Activated CD4-positive, alpha-beta T cell treated with anti-CD3 and anti-CD28 coated beads, Interleukin-2, amount 10 ng/mL, durations not matched to agents 24 days and 14 days (primary cell): Measurements from ENCODE around the gene PCDHGA12. TPM values are rescaled to one million over a fixed set of nuclear protein-coding genes. Genes with fewer than 3 reads are reported as not detected.

Source experiments
- DNase-seq: peaks from one replicate; pipeline ENCODE4 v3.0.0; 2022
- H3K27ac Mint-ChIP-seq: one replicate; pipeline ENCODE4 v1.8.0; 2022; ENCODE audit warnings: mild to moderate bottlenecking, mixed read lengths
- H3K27me3 Mint-ChIP-seq: one replicate; pipeline ENCODE4 v1.8.0; 2022; ENCODE audit warnings: mixed read lengths
- H3K36me3 Mint-ChIP-seq: one replicate; pipeline ENCODE4 v1.8.0; 2022; ENCODE audit warnings: low read depth, mild to moderate bottlenecking, mixed read lengths
- H3K4me1 Mint-ChIP-seq: one replicate; pipeline ENCODE4 v1.8.0; 2021; ENCODE audit warnings: mixed read lengths
- H3K4me3 Mint-ChIP-seq: one replicate; pipeline ENCODE4 v1.8.0; 2022; ENCODE audit warnings: mild to moderate bottlenecking, moderate library complexity, mixed read lengths
- H3K9me3 Mint-ChIP-seq: one replicate; pipeline ENCODE4 v1.8.0; 2021; ENCODE audit warnings: mixed read lengths
- intact Hi-C: fragments of 100-400 bp; cut with micrococcal nuclease; formaldehyde crosslinking; loops from one replicate; pipeline ENCODE4 v1.15.1; 2023
- total RNA-seq: library from RNA; stranded (reverse); gene quantifications from 2 replicates; pipeline ENCODE4 v1.2.3, GENCODE V29; 2022

PCDHGA12 gene
- total RNA-seq, 1 donor from 2014 or later: 0.16 TPM

GRCh38 chr5:141439411-141440141 lies 9.3 kb downstream of the PCDHGA12 start:
- no peak overlapping the region for H3K27ac Mint-ChIP-seq
- intact Hi-C loops: no loop called here
- DNase-seq: no peak
- no peak overlapping the region for H3K4me3 Mint-ChIP-seq
- no peaks in the 10 kb centered on the region for H3K36me3 Mint-ChIP-seq
- peaks cover 5% of the 10 kb centered on the region for H3K27me3 Mint-ChIP-seq
- no peaks in the 10 kb centered on the region for H3K4me1 Mint-ChIP-seq
- peaks cover 4% of the 10 kb centered on the region for H3K9me3 Mint-ChIP-seq

DNA sequence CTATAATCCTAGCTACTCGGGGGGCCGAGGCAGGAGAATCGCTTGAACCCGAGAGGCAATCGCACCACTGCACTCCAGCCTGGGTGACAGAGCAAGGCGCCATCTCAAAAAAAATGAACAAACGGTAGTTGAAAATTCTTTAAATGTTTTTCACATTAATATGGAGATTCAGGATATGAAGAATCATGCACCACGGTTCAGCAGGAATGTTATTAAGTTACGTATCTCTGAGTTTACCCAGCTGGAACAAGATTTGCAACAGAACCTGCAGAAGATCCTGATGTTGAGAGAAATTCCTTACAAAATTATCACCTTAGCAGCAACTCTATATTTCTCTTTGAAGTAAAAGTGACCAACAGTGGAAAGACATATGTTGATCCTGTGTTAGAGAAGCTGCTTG lies 10.0 kb downstream of the PCDHGA12 start:
- H3K36me3 Mint-ChIP-seq: no peaks in the 10 kb centered on the region

GRCh38 chr5:141441571-141442170 lies 11.4 kb downstream of the PCDHGA12 start:
- peaks cover 6% of the 10 kb centered on the region for H3K9me3 Mint-ChIP-seq
- no peaks in the 10 kb centered on the region for H3K36me3 Mint-ChIP-seq
- intact Hi-C loops: no loop called here
- H3K4me3 Mint-ChIP-seq: no peak overlapping the region
- H3K27ac Mint-ChIP-seq: no peak overlapping the region
- DNase-seq: no peak
- H3K4me1 Mint-ChIP-seq: no peaks in the 10 kb centered on the region
- H3K27me3 Mint-ChIP-seq: peaks cover 9% of the 10 kb centered on the region

More for the DNA sequence above, 10.0 kb downstream of the PCDHGA12 start:
- no peak for DNase-seq
- H3K4me3 Mint-ChIP-seq: no peak overlapping the region
- peaks cover 6% of the 10 kb centered on the region for H3K9me3 Mint-ChIP-seq
- H3K27ac Mint-ChIP-seq: no peak overlapping the region
- intact Hi-C loops: no loop called here
- no peaks in the 10 kb centered on the region for H3K4me1 Mint-ChIP-seq
- H3K27me3 Mint-ChIP-seq: peaks cover 8% of the 10 kb centered on the region

- no peaks in the 10 kb centered on the region for H3K4me1 Mint-ChIP-seq
- H3K27ac Mint-ChIP-seq: no peak overlapping the region
- no peak overlapping the region for H3K4me3 Mint-ChIP-seq
- peaks cover 4% of the 10 kb centered on the region for H3K9me3 Mint-ChIP-seq
- H3K36me3 Mint-ChIP-seq: no peaks in the 10 kb centered on the region
- intact Hi-C loops: no loop called here
- no peak for DNase-seq
- H3K27me3 Mint-ChIP-seq: peaks cover 7% of the 10 kb centered on the region
Measured at GRCh38 chr5:141465351-141465750, 35.0 kb downstream of the PCDHGA12 start.

- H3K27me3 Mint-ChIP-seq: peaks cover 60% of the 10 kb centered on the region
- no peaks in the 10 kb centered on the region for H3K9me3 Mint-ChIP-seq
- H3K27ac Mint-ChIP-seq: no peak within 1 kb of the TSS
- intact Hi-C loops: loop anchor here (2.0 to 5.0 kb wide), 3 partner anchors 37 to 82 kb away; partner anchors contain the start of gene PCDHGA11
- no peaks in the 10 kb centered on the region for H3K36me3 Mint-ChIP-seq
- peaks cover 18% of the 10 kb centered on the region for H3K4me1 Mint-ChIP-seq
- H3K4me3 Mint-ChIP-seq: peak within 1 kb of the TSS; percentile 91
- DNase-seq: peak; percentile 78
Measured at GRCh38 chr5:141475625-141476131, 45.4 kb downstream of the PCDHGA12 start, which contains the start of gene PCDHGC3. Gene PCDHGC3, plus strand, starts transcription at chr5:141475966. Its CDS starts 151 bp downstream, at chr5:141476117.

- Mint-ChIP-seq H3K27ac (no peak overlapping the region), H3K4me1 (peaks cover 18% of the 10 kb centered on the region), H3K4me3 (peak overlapping the region; percentile 91), H3K27me3 (peaks cover 62% of the 10 kb centered on the region), H3K36me3 (no peaks in the 10 kb centered on the region), H3K9me3 (no peaks in the 10 kb centered on the region)
- peak; percentile 63 for DNase-seq
- intact Hi-C loops: loop anchor here (5.0 kb wide), 2 partner anchors 54 to 81 kb away; partner anchors contain the start of gene PCDHGA11
Measured at GRCh38 chr5:141476132-141476911, 46.0 kb downstream of the PCDHGA12 start.

GRCh38 chr5:141477044-141477575 lies 46.8 kb downstream of the PCDHGA12 start:
- Mint-ChIP-seq H3K36me3 (no peaks in the 10 kb centered on the region), H3K9me3 (no peaks in the 10 kb centered on the region), H3K27ac (no peak overlapping the region), H3K4me3 (peak overlapping the region; percentile 91), H3K27me3 (peaks cover 62% of the 10 kb centered on the region), H3K4me1 (peaks cover 18% of the 10 kb centered on the region)
- no peak for DNase-seq
- intact Hi-C loops: loop anchor here (5.0 kb wide), 2 partner anchors 55 to 80 kb away; partner anchors contain the start of gene PCDHGA11

GRCh38 chr5:141477815-141478214 lies 47.5 kb downstream of the PCDHGA12 start:
- intact Hi-C loops: loop anchor here (5.0 kb wide), 2 partner anchors 56 to 79 kb away; partner anchors contain the start of gene PCDHGA11
- Mint-ChIP-seq H3K36me3 (no peaks in the 10 kb centered on the region), H3K4me3 (no peak overlapping the region)

DNA sequence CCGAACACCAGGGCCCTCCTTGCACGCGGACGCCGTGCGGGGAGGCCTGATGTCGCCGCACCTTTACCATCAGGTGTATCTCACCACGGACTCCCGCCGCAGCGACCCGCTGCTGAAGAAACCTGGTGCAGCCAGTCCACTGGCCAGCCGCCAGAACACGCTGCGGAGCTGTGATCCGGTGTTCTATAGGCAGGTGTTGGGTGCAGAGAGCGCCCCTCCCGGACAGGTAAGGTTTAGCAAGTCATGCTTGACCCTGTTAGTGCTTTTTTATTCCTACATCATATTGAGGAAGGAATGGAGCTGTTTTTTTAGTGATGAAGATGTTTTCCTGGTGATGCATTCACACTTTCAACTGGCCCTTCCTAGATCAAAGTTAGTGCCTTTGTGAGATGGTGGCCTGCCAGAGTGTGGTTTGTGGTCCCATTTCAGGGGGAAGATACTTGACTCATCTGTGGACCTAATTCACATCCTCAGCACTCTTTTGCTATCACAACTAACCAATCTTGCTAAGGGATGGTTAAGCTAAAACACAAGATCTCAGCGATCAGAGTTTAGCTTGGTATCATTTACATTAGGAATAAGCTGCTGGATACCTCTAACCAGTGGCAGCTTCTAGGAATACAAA lies 48.1 kb downstream of the PCDHGA12 start:
- intact Hi-C loops: loop anchor here (5.0 kb wide), 2 partner anchors 56 to 79 kb away; partner anchors contain the start of gene PCDHGA11

More at GRCh38 chr5:141477815-141478214, 47.5 kb downstream of the PCDHGA12 start:
- Mint-ChIP-seq H3K27ac (no peak overlapping the region), H3K27me3 (peaks cover 68% of the 10 kb centered on the region), H3K9me3 (no peaks in the 10 kb centered on the region), H3K4me1 (peaks cover 18% of the 10 kb centered on the region)
- DNase-seq: no peak

GRCh38 chr5:141479776-141480175 lies 49.5 kb downstream of the PCDHGA12 start:
- no peaks in the 10 kb centered on the region for H3K9me3 Mint-ChIP-seq
- H3K36me3 Mint-ChIP-seq: no peaks in the 10 kb centered on the region
- no peak for DNase-seq
- H3K27ac Mint-ChIP-seq: no peak overlapping the region
- peaks cover 18% of the 10 kb centered on the region for H3K4me1 Mint-ChIP-seq
- H3K27me3 Mint-ChIP-seq: peaks cover 77% of the 10 kb centered on the region
- H3K4me3 Mint-ChIP-seq: no peak overlapping the region
- intact Hi-C loops: loop anchor here (5.0 kb wide), 3 partner anchors 57 to 78 kb away; partner anchors contain the start of genes PCDHGA10 and PCDHGA11

More for the DNA sequence above, 48.1 kb downstream of the PCDHGA12 start:
- Mint-ChIP-seq H3K36me3 (no peaks in the 10 kb centered on the region), H3K4me1 (peaks cover 18% of the 10 kb centered on the region), H3K9me3 (no peaks in the 10 kb centered on the region), H3K27ac (no peak overlapping the region), H3K4me3 (no peak overlapping the region), H3K27me3 (peaks cover 73% of the 10 kb centered on the region)
- no peak for DNase-seq
